Measurements from ENCODE around the gene VIT. TPM values are rescaled to one million over a fixed set of nuclear protein-coding genes. Genes with fewer than 3 reads are reported as not detected.

Gene VIT
- total RNA-seq, 4 donors from 2014 or later = 48.2 to 135 (median 93.4) TPM

- TF ChIP-seq CTCF (IDR thresholded peaks at IDR 0.05; ENCODE audit: low read depth) = no peak
Measured at GRCh38 chr2:36705326-36706020, 9.0 kb downstream of the VIT start.

- no peak for TF ChIP-seq CTCF (IDR thresholded peaks at IDR 0.05; ENCODE audit: low read depth)
Measured at GRCh38 chr2:36706021-36706876, 9.7 kb downstream of the VIT start.

- TF ChIP-seq CTCF (IDR thresholded peaks at IDR 0.05; ENCODE audit: low read depth) = no peak
Measured at GRCh38 chr2:36707050-36707449, 10.5 kb downstream of the VIT start.

GRCh38 chr2:36708041-36708741 lies 11.7 kb downstream of the VIT start:
- no peak for TF ChIP-seq CTCF (IDR thresholded peaks at IDR 0.05; ENCODE audit: low read depth)

- TF ChIP-seq CTCF (IDR thresholded peaks at IDR 0.05; ENCODE audit: low read depth) = no peak
Measured at GRCh38 chr2:36710858-36711515, 14.5 kb downstream of the VIT start.

- TF ChIP-seq CTCF (IDR thresholded peaks at IDR 0.05; ENCODE audit: low read depth) = no peak
Measured at GRCh38 chr2:36711741-36712314, 15.3 kb downstream of the VIT start.
